Progenitor cell of endocrine pancreas (in vitro differentiated cells): Measurements from ENCODE around the gene DDX6. TPM values are rescaled to one million over a fixed set of nuclear protein-coding genes. Genes with fewer than 3 reads are reported as not detected.
A peak's percentile ranks its signal among the peaks of the same experiment; 100 is the strongest.
"Not testable (repeated sequence)": the region's sequence is repeated elsewhere in the genome, so short reads cannot be mapped to it uniquely, and the experiment has no call there.

Source experiments
- DNase-seq: peaks from one replicate; pipeline ENCODE4 v3.0.0; 2021; ENCODE audit warnings: low spot score; ENCODE audit not compliant: unreplicated experiment
- H3K27ac Mint-ChIP-seq: 2 replicates; pipeline ENCODE4 v1.8.0; 2021; ENCODE audit warnings: mild to moderate bottlenecking, moderate library complexity, mixed read lengths
- H3K27me3 Mint-ChIP-seq: 2 replicates; pipeline ENCODE4 v1.8.0; 2021; ENCODE audit warnings: mixed read lengths
- H3K36me3 Mint-ChIP-seq: 2 replicates; pipeline ENCODE4 v1.8.0; 2022; ENCODE audit warnings: mixed read lengths; ENCODE audit not compliant: insufficient read depth
- H3K4me1 Mint-ChIP-seq: 2 replicates; pipeline ENCODE4 v1.8.0; 2021; ENCODE audit warnings: low read depth, mixed read lengths
- H3K4me3 Mint-ChIP-seq: 2 replicates; pipeline ENCODE4 v1.8.0; 2021; ENCODE audit warnings: low read depth, mild to moderate bottlenecking, moderate library complexity, mixed read lengths
- H3K9me3 Mint-ChIP-seq: 2 replicates; pipeline ENCODE4 v1.8.0; 2021; ENCODE audit warnings: low read depth, mixed read lengths
- CTCF ChIP-seq: fragments of 200-600 bp; sonication (generic); IDR thresholded peaks from one replicate; pipeline ENCODE4 v1.5.0; 2021; ENCODE audit warnings: antibody characterized with exemption, mild to moderate bottlenecking; ENCODE audit not compliant: unreplicated experiment
- total RNA-seq: library from RNA; stranded (reverse); gene quantifications from 2 replicates; pipeline ENCODE4 v1.2.1, GENCODE V29; 2021

DDX6 gene
- total RNA-seq, 1 donor from 2014 or later: 188 TPM

GRCh38 chr11:118771547-118772288 is 19.2 kb downstream of the DDX6 start:
- Mint-ChIP-seq H3K27ac (peak overlapping the region; percentile 1), H3K4me3 (no peak overlapping the region), H3K27me3 (no peaks in the 10 kb centered on the region), H3K9me3 (no peaks in the 10 kb centered on the region), H3K4me1 (peaks cover 5% of the 10 kb centered on the region), H3K36me3 (peaks cover 29% of the 10 kb centered on the region)
- no peak for DNase-seq
- TF ChIP-seq CTCF: no peak

- H3K4me3 Mint-ChIP-seq: no peak overlapping the region
Observed at GRCh38 chr11:118768690-118769089, 22.3 kb downstream of the DDX6 start.

DNA sequence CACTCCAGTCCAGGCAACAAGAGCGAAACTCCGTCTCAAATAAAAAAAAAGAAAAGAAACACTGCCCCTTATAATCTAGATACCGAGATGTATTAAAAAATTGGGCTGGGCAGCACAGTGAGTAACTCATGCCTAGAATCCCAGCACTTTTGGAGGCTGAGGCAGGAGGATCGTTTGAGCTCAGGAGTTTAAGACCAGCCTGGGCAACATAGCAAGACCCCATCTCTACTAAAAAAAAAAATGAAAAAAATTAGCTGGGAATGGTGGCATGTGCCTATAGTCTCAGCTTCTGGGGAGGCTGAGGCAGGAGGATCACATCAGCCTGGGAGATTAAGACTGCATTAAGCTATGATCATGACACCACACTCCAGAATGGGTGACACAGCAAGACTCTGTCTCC is 24.9 kb downstream of the DDX6 start:
- TF ChIP-seq CTCF: no peak
- no peaks in the 10 kb centered on the region for H3K9me3 Mint-ChIP-seq
- H3K36me3 Mint-ChIP-seq: peaks cover 24% of the 10 kb centered on the region
- H3K27ac Mint-ChIP-seq: no peak overlapping the region
- no peaks in the 10 kb centered on the region for H3K27me3 Mint-ChIP-seq
- no peak for DNase-seq
- H3K4me1 Mint-ChIP-seq: peaks cover 1% of the 10 kb centered on the region
- H3K4me3 Mint-ChIP-seq: no peak overlapping the region

More at GRCh38 chr11:118768690-118769089, 22.3 kb downstream of the DDX6 start:
- peaks cover 26% of the 10 kb centered on the region for H3K36me3 Mint-ChIP-seq
- H3K27me3 Mint-ChIP-seq: no peaks in the 10 kb centered on the region
- no peaks in the 10 kb centered on the region for H3K9me3 Mint-ChIP-seq
- no peak for TF ChIP-seq CTCF
- H3K27ac Mint-ChIP-seq: peak overlapping the region; percentile 67
- DNase-seq: no peak
- peaks cover 5% of the 10 kb centered on the region for H3K4me1 Mint-ChIP-seq

GRCh38 chr11:118765095-118765691 is 25.8 kb downstream of the DDX6 start:
- not testable (repeated sequence) for H3K27me3 Mint-ChIP-seq, DNase-seq, H3K4me3 Mint-ChIP-seq, H3K4me1 Mint-ChIP-seq, H3K9me3 Mint-ChIP-seq
- H3K36me3 Mint-ChIP-seq: peaks cover 23% of the 10 kb centered on the region
- H3K27ac Mint-ChIP-seq: peak overlapping the region; percentile 49
- TF ChIP-seq CTCF: peak; percentile 9

GRCh38 chr11:118763041-118763440 is 27.9 kb downstream of the DDX6 start:
- peaks cover 26% of the 10 kb centered on the region for H3K36me3 Mint-ChIP-seq
- H3K27ac Mint-ChIP-seq: no peak overlapping the region

DNA sequence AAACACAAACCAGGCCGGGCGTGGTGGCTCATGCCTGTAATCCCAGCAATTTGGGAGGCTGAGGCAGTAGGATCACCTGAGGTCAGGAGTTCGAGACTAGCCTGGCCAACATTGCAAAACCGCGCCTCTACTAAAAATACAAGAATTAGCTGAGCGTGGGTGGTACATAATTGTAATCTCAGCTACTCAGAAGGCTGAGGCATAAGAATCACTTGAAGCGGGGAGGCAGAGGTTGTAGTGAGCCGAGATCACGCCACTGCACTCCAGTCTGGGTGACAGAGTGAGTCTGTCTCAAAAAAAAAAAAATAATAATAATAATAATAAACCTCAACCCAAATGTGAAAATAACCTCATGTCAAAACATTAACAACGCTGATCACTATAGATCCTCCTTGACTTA is 29.0 kb downstream of the DDX6 start:
- H3K9me3 Mint-ChIP-seq, DNase-seq, H3K4me3 Mint-ChIP-seq, H3K4me1 Mint-ChIP-seq, H3K27me3 Mint-ChIP-seq, H3K27ac Mint-ChIP-seq: not testable (repeated sequence)
- H3K36me3 Mint-ChIP-seq: peaks cover 28% of the 10 kb centered on the region

More at GRCh38 chr11:118763041-118763440, 27.9 kb downstream of the DDX6 start:
- Mint-ChIP-seq H3K9me3 (no peaks in the 10 kb centered on the region), H3K4me3 (no peak overlapping the region), H3K27me3 (no peaks in the 10 kb centered on the region), H3K4me1 (no peaks in the 10 kb centered on the region)
- DNase-seq: no peak
- TF ChIP-seq CTCF: no peak
